Germinal center (tissue), 1 donor: ENCODE data around the gene S100A8.
A peak's percentile ranks its signal among the peaks of the same experiment; 100 is the strongest.
"Not testable (repeated sequence)": the region's sequence is repeated elsewhere in the genome, so short reads cannot be mapped to it uniquely, and the experiment has no call there.

Source experiments
- DNase-seq: peaks from one replicate; pipeline ENCODE4 v3.0.0; 2012; ENCODE audit warnings: mixed read lengths, low spot score

S100A8 gene

GRCh38 chr1:153390938-153391710 lies at the start of gene S100A8:
Gene S100A8, minus strand, starts transcription at chr1:153391073. Its CDS starts 538 bp downstream, at chr1:153390535.
- DNase-seq: no peak

DNA sequence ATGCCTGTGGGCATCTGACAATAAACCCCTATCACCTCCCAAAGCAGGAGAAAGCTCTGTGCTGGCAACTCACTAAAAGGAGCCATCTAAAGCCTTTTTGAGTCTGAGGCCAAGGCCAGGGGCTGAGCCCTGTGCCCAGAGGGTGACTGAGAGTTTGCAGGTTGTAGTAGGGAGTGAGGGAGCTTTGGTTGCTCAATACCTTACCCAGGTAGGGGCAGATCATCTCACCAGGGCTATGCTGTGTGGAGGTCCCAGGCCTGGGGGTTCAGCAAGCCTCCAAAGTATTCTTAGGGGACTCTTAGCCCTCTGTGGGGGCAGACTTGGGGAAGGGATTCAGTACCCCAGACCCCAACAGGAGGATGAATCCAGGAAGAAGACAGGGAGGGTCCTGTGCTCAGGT lies 48.4 kb upstream of the S100A8 start:
- no peak for DNase-seq

DNA sequence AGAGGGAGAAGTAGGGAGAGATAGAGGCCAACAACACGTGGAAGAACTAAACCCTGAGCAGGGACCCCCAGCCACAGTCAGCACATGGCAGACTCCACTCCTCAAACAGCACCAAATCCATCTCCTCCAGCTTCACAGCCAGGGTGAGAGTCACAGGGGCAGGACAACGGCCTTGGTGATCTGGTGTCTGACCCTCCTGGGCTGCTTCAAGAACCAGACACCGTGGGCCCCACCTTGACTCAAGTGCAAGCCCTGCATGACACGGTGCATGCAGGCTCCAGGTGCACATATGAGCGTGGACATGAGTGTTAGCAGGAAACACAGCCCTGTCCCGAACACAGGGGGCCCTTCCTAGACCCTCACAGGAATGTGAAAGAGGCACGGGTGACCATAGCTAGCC lies 47.7 kb upstream of the S100A8 start:
- DNase-seq: no peak

- DNase-seq: no peak
Observed at GRCh38 chr1:153437236-153437635, 46.4 kb upstream of the S100A8 start.

DNA sequence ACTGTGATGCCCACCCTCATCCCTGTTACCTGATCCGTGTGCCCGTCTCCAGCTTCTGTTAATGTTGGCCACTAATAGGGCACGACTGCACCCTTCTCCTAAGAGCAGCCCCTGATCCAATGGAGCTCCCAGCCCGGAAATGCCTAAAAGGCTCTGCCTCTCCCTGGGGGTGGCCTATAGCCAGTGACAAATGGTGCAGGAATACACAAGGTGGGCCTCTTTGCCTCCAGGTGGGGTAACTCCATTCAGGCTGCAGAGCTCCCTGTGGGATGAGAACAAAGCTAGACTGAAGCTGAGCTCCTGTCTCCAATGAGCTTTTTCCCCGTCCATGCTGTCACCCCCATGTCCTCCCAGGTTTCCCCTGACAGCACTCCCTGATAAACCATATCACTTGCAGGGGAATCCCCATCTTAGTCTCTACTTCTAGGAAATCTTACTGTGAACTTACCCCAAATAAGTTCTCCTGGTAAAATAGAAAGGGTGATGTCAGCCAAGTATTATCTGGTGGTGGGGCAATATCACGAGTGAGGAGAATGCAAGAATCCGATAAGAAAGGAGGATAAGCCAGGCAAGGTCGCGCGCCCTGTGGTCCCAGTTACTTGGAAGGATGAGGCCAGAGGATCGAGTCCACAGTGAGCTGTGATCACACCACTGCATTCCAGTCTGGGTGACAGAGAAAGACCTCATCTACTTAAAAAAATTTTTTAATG lies 44.0 kb upstream of the S100A8 start:
- no peak for DNase-seq

DNA sequence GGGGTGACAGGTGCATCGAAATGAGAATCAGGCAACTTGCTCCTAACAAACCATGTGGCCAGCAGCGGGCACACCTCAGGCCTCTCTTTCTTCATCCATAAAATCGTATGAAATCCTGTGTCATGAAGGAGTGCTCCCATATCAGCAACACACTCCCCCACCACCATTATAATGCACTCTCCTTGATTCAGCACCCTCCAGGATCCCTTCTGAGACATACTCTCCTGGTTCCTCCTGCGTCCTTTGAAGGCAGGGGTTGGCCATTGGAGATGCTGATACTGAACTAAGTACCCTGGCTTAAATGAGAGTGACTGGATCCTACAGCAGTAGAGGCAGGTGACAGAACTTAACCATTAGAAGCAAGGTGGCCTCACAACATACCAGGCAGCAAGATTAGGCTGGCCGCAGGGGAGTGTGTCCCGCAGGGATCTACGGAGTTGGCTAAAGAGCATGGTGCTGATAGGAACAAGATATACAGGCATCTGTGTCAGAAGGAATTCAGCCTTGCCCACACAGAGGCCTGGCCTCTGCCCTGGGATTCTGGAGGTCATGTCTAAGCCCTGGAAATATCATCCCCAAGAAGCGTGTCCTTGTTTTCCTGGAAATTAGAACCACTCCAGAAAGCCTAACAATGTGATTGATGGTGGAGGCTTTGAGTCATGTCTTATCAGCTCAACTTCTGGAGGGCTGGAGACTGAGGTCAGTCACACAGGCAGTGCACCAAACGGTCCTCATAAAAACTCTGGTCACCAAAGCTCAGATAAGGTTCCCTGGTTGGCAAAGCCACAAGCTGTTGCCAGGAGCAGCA lies 42.2 kb upstream of the S100A8 start:
- no peak for DNase-seq

GRCh38 chr1:153431928-153432327 lies 41.1 kb upstream of the S100A8 start:
- no peak for DNase-seq

DNA sequence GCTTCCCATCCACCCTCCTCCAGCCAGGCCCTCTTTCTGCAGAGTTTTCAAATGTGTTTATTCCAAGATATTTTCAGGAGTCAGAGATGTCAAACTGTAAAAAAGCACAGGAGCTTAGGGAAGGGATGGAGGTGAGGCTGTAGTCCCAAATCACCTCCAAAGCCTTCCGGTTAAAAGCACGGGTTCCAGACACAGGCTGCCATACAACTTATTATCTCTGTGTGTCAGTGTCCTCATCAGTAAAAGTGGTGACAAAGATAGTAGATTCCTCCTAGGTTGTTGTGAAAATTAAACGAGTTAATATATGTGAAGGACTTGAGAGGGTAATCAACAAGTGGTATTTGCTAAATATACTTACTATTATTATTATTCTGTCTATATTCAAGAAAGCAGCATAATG lies 40.6 kb upstream of the S100A8 start:
- DNase-seq: no peak

- DNase-seq: no peak
Observed at GRCh38 chr1:153431002-153431401, 40.1 kb upstream of the S100A8 start.

DNA sequence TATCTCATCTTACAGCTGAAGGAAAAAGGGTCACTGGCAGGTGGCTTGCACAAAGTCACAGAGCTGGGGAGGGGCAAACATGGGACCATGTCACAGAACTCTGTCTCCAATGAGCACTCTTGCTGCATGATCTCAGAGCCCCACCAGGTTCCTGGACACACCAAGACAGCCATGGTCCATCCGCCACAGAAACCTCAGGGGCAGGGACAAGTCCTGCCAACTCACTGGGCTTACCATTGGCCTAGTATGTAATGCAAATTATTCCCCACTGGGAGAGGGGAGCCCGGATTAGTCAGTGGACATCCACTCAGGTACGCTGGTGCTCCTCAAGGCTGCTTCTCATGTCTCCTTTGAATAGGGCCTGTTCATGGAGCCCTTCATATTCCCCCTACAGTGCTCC lies 39.7 kb upstream of the S100A8 start:
- DNase-seq: no peak

DNA sequence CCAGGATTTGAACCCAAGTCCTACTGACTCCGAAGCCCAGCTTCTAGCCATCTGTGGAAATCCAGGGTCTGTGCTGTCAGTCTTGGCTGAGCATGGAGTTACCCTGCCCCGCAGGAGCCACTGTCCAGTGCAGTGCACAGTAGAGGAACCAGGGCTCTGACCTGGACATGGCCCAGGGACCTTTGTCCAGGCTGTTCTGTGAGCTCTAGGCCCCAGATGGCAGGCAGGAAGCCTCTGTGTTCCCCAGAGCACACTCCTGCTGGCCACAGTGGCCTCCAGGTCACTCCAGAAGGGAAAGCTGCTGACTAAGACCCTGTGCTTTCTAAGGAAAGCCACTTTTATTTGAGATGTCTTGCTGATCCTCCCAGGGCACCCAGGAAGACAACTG lies 39.3 kb upstream of the S100A8 start:
- DNase-seq: no peak

GRCh38 chr1:153429266-153430165 lies 38.6 kb upstream of the S100A8 start:
- no peak for DNase-seq

GRCh38 chr1:153428791-153429190 lies 37.9 kb upstream of the S100A8 start:
- DNase-seq: no peak

- DNase-seq: no peak
Observed at GRCh38 chr1:153428073-153428638, 37.3 kb upstream of the S100A8 start.

DNA sequence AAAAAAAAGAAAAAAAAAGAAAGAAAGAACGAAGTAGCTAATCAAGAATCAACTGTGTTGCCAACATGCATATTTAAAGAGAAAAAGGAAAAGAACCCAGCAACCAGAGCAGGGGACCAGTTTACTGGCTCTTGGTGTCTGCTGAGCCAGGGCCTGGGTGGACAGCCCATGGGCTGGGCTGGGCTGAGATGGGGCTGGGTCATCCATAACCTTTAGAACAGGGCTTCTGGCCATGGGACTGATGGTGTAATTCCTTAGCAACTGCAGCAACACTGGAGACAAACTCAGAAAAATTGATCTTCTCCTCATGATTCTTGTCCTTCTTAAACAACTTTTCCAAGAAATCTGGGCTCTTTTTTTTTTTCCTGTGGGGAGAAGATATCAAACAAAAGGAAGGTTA lies 35.9 kb upstream of the S100A8 start:
- DNase-seq: no peak

- DNase-seq: peak; percentile 55
Observed at GRCh38 chr1:153422450-153423068, 31.7 kb upstream of the S100A8 start.

- no peak for DNase-seq
Observed at GRCh38 chr1:153420306-153420705, 29.4 kb upstream of the S100A8 start.

GRCh38 chr1:153419436-153419793 lies 28.5 kb upstream of the S100A8 start:
- DNase-seq: not testable (repeated sequence)

GRCh38 chr1:153418758-153419435 lies 28.0 kb upstream of the S100A8 start:
- not testable (repeated sequence) for DNase-seq

GRCh38 chr1:153417136-153417888 lies 26.4 kb upstream of the S100A8 start:
- no peak for DNase-seq
